Measurements from ENCODE around the gene CSPG4.
"Not testable (repeated sequence)": the region's sequence is repeated elsewhere in the genome, so short reads cannot be mapped to it uniquely, and the experiment has no call there.

The CSPG4 gene

GRCh38 chr15:75693028-75693427, 19.6 kb downstream of the CSPG4 start:
- DNase-seq (ENCODE audit: low read depth in 2 of 2), result not testable (repeated sequence)

- DNase-seq (ENCODE audit: low read depth in 2 of 2), result not testable (repeated sequence)
Observed at GRCh38 chr15:75692311-75692710, 20.3 kb downstream of the CSPG4 start.

GRCh38 chr15:75689429-75689828, 23.2 kb downstream of the CSPG4 start:
- not testable (repeated sequence) for DNase-seq (ENCODE audit: low read depth in 2 of 2)

GRCh38 chr15:75688831-75689230, 23.8 kb downstream of the CSPG4 start:
- DNase-seq (ENCODE audit: low read depth in 2 of 2), result no peak

GRCh38 chr15:75688278-75688557, 24.4 kb downstream of the CSPG4 start:
- no peak for DNase-seq (ENCODE audit: low read depth in 2 of 2)

- no peak for DNase-seq (ENCODE audit: low read depth in 2 of 2)
Observed at GRCh38 chr15:75687486-75688277, 25.0 kb downstream of the CSPG4 start.

- peak; percentile 42 to 58 for DNase-seq (ENCODE audit: low read depth in 2 of 2)
Observed at GRCh38 chr15:75686212-75686642, 26.4 kb downstream of the CSPG4 start.

GRCh38 chr15:75685195-75685594, 27.5 kb downstream of the CSPG4 start:
- DNase-seq (ENCODE audit: low read depth in 2 of 2), result no peak

- DNase-seq (ENCODE audit: low read depth in 2 of 2), result no peak
Observed at GRCh38 chr15:75684648-75685047, 28.0 kb downstream of the CSPG4 start.

- DNase-seq (ENCODE audit: low read depth in 2 of 2), result peak; percentile 33 to 37
Observed at GRCh38 chr15:75683646-75684312, 28.9 kb downstream of the CSPG4 start.

GRCh38 chr15:75682181-75683135, 30.2 kb downstream of the CSPG4 start:
- DNase-seq (ENCODE audit: low read depth in 2 of 2), result no peak

- no peak for DNase-seq (ENCODE audit: low read depth in 2 of 2)
Observed at GRCh38 chr15:75680007-75680789, 32.5 kb downstream of the CSPG4 start.

GRCh38 chr15:75678324-75678690, 34.3 kb downstream of the CSPG4 start:
- DNase-seq (ENCODE audit: low read depth in 2 of 2), result not testable (repeated sequence)

- DNase-seq (ENCODE audit: low read depth in 2 of 2), result no peak
Observed at GRCh38 chr15:75677465-75678323, 35.0 kb downstream of the CSPG4 start.

GRCh38 chr15:75676688-75677464, 35.8 kb downstream of the CSPG4 start:
- no peak for DNase-seq (ENCODE audit: low read depth in 2 of 2)

GRCh38 chr15:75675579-75676404, 36.9 kb downstream of the CSPG4 start:
- no peak for DNase-seq (ENCODE audit: low read depth in 2 of 2)

GRCh38 chr15:75674366-75674765, 38.3 kb downstream of the CSPG4 start:
- no peak for DNase-seq (ENCODE audit: low read depth in 2 of 2)

- DNase-seq (ENCODE audit: low read depth in 2 of 2), result no peak
Observed at GRCh38 chr15:75673426-75674235, 39.0 kb downstream of the CSPG4 start.

All from stimulated activated CD8-positive, alpha-beta memory T cell treated with anti-CD3 and anti-CD28 coated beads, Interleukin-2, amount 100 ng/mL, for 1 hour (primary cell).